ENCODE data around the gene PTTG1IP. TPM values are rescaled to one million over a fixed set of nuclear protein-coding genes. Genes with fewer than 3 reads are reported as not detected.
A peak's percentile ranks its signal among the peaks of the same experiment; 100 is the strongest.

The PTTG1IP gene
- total and polyA plus RNA-seq, 8 donors = 61.3 to 253 (median 114) TPM

DNA sequence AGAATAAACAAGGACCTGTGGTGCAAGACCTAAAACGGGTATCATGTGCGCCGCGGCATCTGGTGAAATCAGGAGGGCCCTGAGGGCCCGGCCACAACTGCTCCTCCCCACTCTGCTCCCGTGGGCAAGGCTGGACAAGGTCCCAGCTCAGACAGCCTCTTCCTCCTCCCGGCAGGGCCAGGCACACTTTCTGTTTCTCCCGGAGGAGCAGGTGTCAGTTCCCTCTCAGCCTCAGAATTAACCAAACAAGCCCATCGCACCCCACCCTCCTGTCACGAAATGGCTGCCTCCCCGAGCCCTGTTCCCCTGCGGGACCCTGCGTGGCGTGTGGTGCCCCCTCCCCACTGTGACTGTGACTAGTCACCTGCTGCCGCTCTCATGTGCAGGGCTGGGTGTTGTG is 15.2 kb downstream of the PTTG1IP start:
- H3K36me3 ChIP-seq = peaks cover 58 to 99% (median 95%) of the 10 kb centered on the region in 4 donors
- TF ChIP-seq POLR2A (IDR thresholded peaks at IDR 0.05) = no peak
- no peak for TF ChIP-seq EP300 (IDR thresholded peaks at IDR 0.05)
- TF ChIP-seq CTCF (IDR thresholded peaks at IDR 0.05) = no peak
- TF ChIP-seq POLR2AphosphoS5 (IDR thresholded peaks at IDR 0.05) = no peak
- H3K9me3 ChIP-seq = no peaks in the 10 kb centered on the region
- WGBS, 5 donors = 61 to 83% (median 75%) methylated on average over 15 of the region's 15 CpGs
- intact Hi-C loops (cut with DNase I; ENCODE audit: low total_unique reads) = no loop called here
- DNase-seq = no peak
- H3K27me3 ChIP-seq = no peaks in the 10 kb centered on the region
- H3K4me1 ChIP-seq = peaks cover 16 to 53% (median 32%) of the 10 kb centered on the region in 4 donors
- no peak overlapping the region for H3K4me3 ChIP-seq
- peak overlapping the region in 2 of 5 donors; percentile 0 to 43 for H3K27ac ChIP-seq

GRCh38 chr21:44857127-44857892 is 16.2 kb downstream of the PTTG1IP start:
- Histone ChIP-seq H3K27ac (peak overlapping the region in 1 of 5 donors; percentile 43), H3K36me3 (peaks cover 53 to 99% (median 98%) of the 10 kb centered on the region in 4 donors), H3K4me3 (no peak overlapping the region), H3K9me3 (no peaks in the 10 kb centered on the region), H3K27me3 (no peaks in the 10 kb centered on the region), H3K4me1 (peaks cover 24 to 55% (median 41%) of the 10 kb centered on the region in 4 donors)
- TF ChIP-seq EP300 (IDR thresholded peaks at IDR 0.05) (no peak), POLR2A (IDR thresholded peaks at IDR 0.05) (no peak), POLR2AphosphoS5 (IDR thresholded peaks at IDR 0.05) (no peak), CTCF (IDR thresholded peaks at IDR 0.05) (no peak)
- no peak for DNase-seq
- WGBS, 5 donors = 89 to 96% (median 94%) methylated on average over 12 to 16 of the region's 16 CpGs
- intact Hi-C loops (cut with DNase I; ENCODE audit: low total_unique reads) = no loop called here

- H3K4me1 ChIP-seq = peaks cover 20 to 58% (median 43%) of the 10 kb centered on the region in 4 donors
- WGBS, 5 donors = 84 to 94% (median 91%) methylated on average over 15 to 17 of the region's 17 CpGs
- H3K9me3 ChIP-seq = no peaks in the 10 kb centered on the region
- H3K27me3 ChIP-seq = no peaks in the 10 kb centered on the region
- intact Hi-C loops (cut with DNase I; ENCODE audit: low total_unique reads) = no loop called here
- TF ChIP-seq POLR2A (IDR thresholded peaks at IDR 0.05) (no peak), CTCF (IDR thresholded peaks at IDR 0.05) (no peak), EP300 (IDR thresholded peaks at IDR 0.05) (no peak), POLR2AphosphoS5 (IDR thresholded peaks at IDR 0.05) (no peak)
- peaks cover 57 to 100% (median 98%) of the 10 kb centered on the region in 4 donors for H3K36me3 ChIP-seq
- no peak overlapping the region for H3K4me3 ChIP-seq
- H3K27ac ChIP-seq = peak overlapping the region in 1 of 5 donors; percentile 8
- no peak for DNase-seq
Observed at GRCh38 chr21:44856131-44856530, 17.4 kb downstream of the PTTG1IP start.

DNA sequence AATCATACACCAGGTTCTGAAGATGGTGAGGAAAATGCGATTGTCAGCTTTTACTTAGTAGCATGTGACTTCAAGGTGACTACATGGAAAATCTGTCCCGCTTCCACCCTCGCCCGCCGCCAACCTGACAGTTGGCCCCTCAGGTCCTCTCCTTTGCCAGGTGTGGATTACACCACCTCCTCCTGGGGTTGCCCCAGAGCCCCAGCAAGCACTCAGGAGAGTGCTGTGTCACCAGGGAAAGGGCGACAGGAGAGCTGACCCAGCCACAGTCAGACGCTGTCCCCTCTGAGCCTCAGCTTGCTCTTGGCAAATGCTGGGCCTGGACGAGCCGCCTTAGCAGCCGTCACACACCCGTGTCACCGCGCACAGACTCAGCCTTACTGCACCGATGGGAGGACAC is 17.9 kb downstream of the PTTG1IP start:
- TF ChIP-seq POLR2AphosphoS5 (IDR thresholded peaks at IDR 0.05) (no peak), CTCF (IDR thresholded peaks at IDR 0.05) (no peak), EP300 (IDR thresholded peaks at IDR 0.05) (no peak), POLR2A (IDR thresholded peaks at IDR 0.05) (no peak)
- H3K4me1 ChIP-seq = peaks cover 20 to 56% (median 43%) of the 10 kb centered on the region in 4 donors
- peaks cover 58 to 100% (median 98%) of the 10 kb centered on the region in 4 donors for H3K36me3 ChIP-seq
- H3K27ac ChIP-seq = peak overlapping the region in 1 of 5 donors; percentile 49
- no peak for DNase-seq
- H3K27me3 ChIP-seq = no peaks in the 10 kb centered on the region
- H3K9me3 ChIP-seq = no peaks in the 10 kb centered on the region
- 91 to 96% (median 94%) methylated on average over 14 of the region's 14 CpGs for WGBS, 5 donors
- no peak overlapping the region for H3K4me3 ChIP-seq
- intact Hi-C loops (cut with DNase I; ENCODE audit: low total_unique reads) = no loop called here

All from stomach (tissue), 9 donors.